Pancreas (tissue), 10 donors: ENCODE data around the gene SLCO3A1. TPM values are rescaled to one million over a fixed set of nuclear protein-coding genes. Genes with fewer than 3 reads are reported as not detected.

Experiments used
- ATAC-seq, 4 donors: fragments of 200-7000 bp; cut with Tn5 transposase; one replicate each; pipeline versions ENCODE4 v1.8.0 to v1.9.1; 2020; ENCODE audit warnings: mild to moderate bottlenecking in 4 of 4, moderate library complexity in 4 of 4
- DNase-seq, 6 donors: peaks; one replicate each; pipeline ENCODE4 v3.0.0-alpha.2; 2020
- FAIRE-seq: peaks from 2 replicates; lab custom pipeline; 2012; peaks lifted over from hg19 to GRCh38; lab: Jason Lieb, UNC
- H3K27ac ChIP-seq, 4 donors: fragments of 200-600 bp; sonication (generic); 1 replicate in 3 of 4; 2 replicates in 1 of 4; pipeline versions ENCODE4 v1.5.0 to v1.8.0; 2020
- H3K27me3 ChIP-seq, 4 donors: fragments of 200-600 bp; one replicate each; pipeline ENCODE4 v1.8.0; 2021
- H3K36me3 ChIP-seq, 3 donors: fragments of 200-600 bp; sonication (generic) in 1 of 3; one replicate each; pipeline versions ENCODE4 v1.5.0 to v1.8.0; 2020 to 2021
- H3K4me1 ChIP-seq, 3 donors: fragments of 200-600 bp; one replicate each; pipeline ENCODE4 v1.8.0; 2021
- H3K4me3 ChIP-seq, 4 donors: fragments of 200-600 bp; sonication (generic) in 2 of 4; one replicate each; pipeline versions ENCODE4 v1.5.0 to v1.8.0; 2020 to 2021
- H3K9me3 ChIP-seq, 4 donors: fragments of 200-600 bp; one replicate each; pipeline ENCODE4 v1.8.0; 2021
- WGBS, 2 donors: extraction: QIAGEN DNeasy Blood & Tissue Kit; methylation state at CpG; one replicate each; pipeline ENCODE4 v1.1.7; 2013; 5-methylcytosine and 5-hydroxymethylcytosine counted together
- intact Hi-C, 3 donors: fragments of 100-400 bp; cut with DNase I; formaldehyde crosslinking; loops; one replicate each; pipeline versions ENCODE4 v1.11.1 to v1.14.2; 2022
- polyA plus RNA-seq, 2 donors: library from polyadenylated mRNA; stranded (reverse); fragments of 200-250 nt; gene quantifications; one replicate each; pipeline ENCODE4 v1.2.3, GENCODE V29; 2013
- total RNA-seq, 6 donors: library from RNA; stranded (reverse); fragmentation: NEBNext Ultra II Directional in 4 of 6; extraction: Animal tissue kit (Norgen Biotek cat#: 25700) in 4 of 6; gene quantifications; one replicate each; pipeline versions ENCODE4 v1.2.1 to v1.2.4, GENCODE V29; 2021 to 2023
- TF ChIP-seq, protein P1 (sequence below), 4 donors: fragments of 200-600 bp; sonication (generic) in 3 of 4; IDR thresholded peaks; one replicate each; pipeline versions ENCODE4 v1.5.0 to v1.8.0; 2021; ENCODE audit warnings: antibody characterized with exemption in 4 of 4
- donor health status: healthy with polysubstance abuse.
- donor health status: DM: no; HTN: no; CAD: no; lungs with moderate emphysema.
- donor health status: DM: no; HTN: no; CAD: no.
- donor health status: control.
- donor health status: control.
- donor health status: Bipolar disorder and iron deficiency.
- donor health status: DM: yes; HTN: yes; CAD: no.
- donor health status: DM: no; HTN: no; CAD: no.
- donor health status: DM: no; HTN: no; CAD: no.
- donor health status: DM: yes; HTN: yes; CAD: no.

The SLCO3A1 gene
- total and polyA plus RNA-seq, 8 donors, result 3.4 to 15.5 (median 6.7) TPM

DNA sequence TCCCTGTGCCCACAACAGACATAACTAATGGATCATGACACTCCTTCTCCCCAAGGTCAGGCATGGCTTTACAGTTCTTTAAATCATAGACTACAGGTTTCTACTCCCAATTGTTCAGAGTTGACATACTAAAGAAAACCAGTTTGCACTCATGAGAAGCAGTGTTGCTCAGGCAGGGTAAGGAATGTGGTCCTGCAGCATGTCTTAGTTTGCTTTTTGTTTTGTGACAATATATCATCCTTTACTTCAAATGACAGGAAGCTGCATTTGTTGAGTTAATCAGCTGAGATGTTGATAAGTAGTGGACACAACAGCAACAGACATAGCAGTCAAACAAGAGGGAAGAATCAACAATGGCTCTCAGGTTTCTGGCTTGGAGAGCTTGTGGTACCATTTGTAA, 267.5 kb downstream of the SLCO3A1 start:
- Histone ChIP-seq H3K27ac (no peak overlapping the region), H3K4me3 (no peak overlapping the region), H3K36me3 (no peaks in the 10 kb centered on the region), H3K27me3 (no peaks in the 10 kb centered on the region), H3K9me3 (no peaks in the 10 kb centered on the region), H3K4me1 (no peaks in the 10 kb centered on the region)
- no peak for FAIRE-seq
- intact Hi-C loops, result no loop called here
- ATAC-seq, result no peak
- no peak for DNase-seq
- TF ChIP-seq, protein P1, sequence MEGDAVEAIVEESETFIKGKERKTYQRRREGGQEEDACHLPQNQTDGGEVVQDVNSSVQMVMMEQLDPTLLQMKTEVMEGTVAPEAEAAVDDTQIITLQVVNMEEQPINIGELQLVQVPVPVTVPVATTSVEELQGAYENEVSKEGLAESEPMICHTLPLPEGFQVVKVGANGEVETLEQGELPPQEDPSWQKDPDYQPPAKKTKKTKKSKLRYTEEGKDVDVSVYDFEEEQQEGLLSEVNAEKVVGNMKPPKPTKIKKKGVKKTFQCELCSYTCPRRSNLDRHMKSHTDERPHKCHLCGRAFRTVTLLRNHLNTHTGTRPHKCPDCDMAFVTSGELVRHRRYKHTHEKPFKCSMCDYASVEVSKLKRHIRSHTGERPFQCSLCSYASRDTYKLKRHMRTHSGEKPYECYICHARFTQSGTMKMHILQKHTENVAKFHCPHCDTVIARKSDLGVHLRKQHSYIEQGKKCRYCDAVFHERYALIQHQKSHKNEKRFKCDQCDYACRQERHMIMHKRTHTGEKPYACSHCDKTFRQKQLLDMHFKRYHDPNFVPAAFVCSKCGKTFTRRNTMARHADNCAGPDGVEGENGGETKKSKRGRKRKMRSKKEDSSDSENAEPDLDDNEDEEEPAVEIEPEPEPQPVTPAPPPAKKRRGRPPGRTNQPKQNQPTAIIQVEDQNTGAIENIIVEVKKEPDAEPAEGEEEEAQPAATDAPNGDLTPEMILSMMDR (IDR thresholded peaks at IDR 0.05), result no peak

DNA sequence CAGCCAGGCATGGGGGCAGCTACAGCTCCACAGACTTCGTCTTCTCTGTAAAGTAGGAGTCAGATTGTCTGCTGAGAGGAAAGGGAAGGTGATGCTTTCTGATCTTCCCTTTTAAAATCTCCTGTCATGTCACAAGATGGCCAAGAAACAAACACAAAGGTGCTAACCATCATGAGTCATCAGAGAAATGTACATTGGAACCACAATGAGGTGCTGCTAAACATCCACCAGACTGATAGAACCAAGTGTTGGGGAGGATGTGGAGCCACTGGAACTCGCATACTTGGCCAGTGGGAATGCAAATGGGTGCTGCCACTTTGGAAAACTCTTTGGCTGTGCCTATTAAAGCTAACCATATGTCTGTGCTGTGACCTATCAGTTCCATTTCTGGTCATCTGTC, 268.8 kb downstream of the SLCO3A1 start:
- Histone ChIP-seq H3K9me3 (no peaks in the 10 kb centered on the region), H3K4me1 (no peaks in the 10 kb centered on the region), H3K27me3 (no peaks in the 10 kb centered on the region), H3K36me3 (no peaks in the 10 kb centered on the region), H3K27ac (no peak overlapping the region), H3K4me3 (no peak overlapping the region)
- ATAC-seq (no peak), FAIRE-seq (no peak), DNase-seq (no peak)
- intact Hi-C loops, result no loop called here
- 58 to 84% methylated on average over 2 of the region's 2 CpGs for WGBS, 2 donors
- TF ChIP-seq, protein P1 (IDR thresholded peaks at IDR 0.05), result no peak

DNA sequence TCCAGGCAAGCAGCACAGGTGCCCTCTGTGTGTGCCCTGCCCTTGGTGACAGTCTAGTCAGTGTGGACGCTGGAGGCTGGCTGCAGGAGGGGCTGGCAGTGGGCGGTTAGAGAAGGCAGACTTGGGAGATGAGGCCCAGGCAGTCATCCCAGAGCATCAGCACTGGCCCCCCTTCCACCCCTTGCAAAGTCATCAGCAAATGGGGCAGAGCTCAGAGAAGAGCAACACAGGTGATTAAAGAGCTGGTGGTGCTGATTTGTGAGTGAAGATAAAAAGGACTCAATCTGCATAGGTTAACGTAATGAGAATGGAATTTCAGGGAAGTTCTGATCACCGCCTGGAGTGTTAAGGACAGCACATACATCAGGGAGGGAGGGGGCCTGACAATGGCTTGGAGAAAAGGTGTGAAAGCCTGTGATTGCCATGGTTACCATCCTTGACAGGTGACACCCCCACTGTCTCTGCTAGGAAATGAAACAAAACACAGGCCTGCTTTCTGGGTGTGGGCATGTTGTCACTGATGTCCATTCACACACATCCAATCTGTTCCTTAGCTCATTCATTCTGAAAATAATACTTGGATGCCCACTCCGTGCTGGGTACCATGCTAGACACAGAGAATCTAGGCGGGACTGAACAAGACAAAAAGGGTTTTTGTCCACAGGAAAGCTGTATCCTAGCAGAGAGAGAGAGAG, 270.6 kb downstream of the SLCO3A1 start:
- Histone ChIP-seq H3K36me3 (no peaks in the 10 kb centered on the region), H3K4me1 (no peaks in the 10 kb centered on the region)
- ATAC-seq, result no peak

DNA sequence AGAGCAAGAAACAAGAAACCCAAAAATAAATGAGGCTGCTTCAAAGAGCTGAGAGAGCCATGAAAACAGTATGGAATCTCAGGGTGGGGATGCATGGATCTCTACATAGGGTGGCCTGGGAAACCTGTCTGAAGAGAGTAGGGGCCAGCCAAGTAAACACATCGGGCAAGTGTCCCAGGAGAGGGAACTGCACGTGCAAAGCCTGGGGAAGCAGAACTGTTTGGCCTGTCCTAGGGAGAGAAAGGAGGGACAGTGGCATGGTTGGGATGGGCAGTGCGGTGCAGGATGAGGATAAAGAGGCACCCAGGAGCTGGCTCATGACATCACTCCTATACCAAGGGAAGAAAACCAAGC, 271.1 kb downstream of the SLCO3A1 start:
- H3K27me3 ChIP-seq, result no peaks in the 10 kb centered on the region
- DNase-seq, result no peak
- H3K4me3 ChIP-seq, result no peak overlapping the region
- 71 to 82% methylated on average over 3 of the region's 3 CpGs for WGBS, 2 donors
- ATAC-seq, result no peak
- H3K9me3 ChIP-seq, result no peaks in the 10 kb centered on the region
- H3K27ac ChIP-seq, result no peak overlapping the region
- H3K36me3 ChIP-seq, result no peaks in the 10 kb centered on the region
- TF ChIP-seq, protein P1 (IDR thresholded peaks at IDR 0.05), result no peak
- FAIRE-seq, result no peak
- H3K4me1 ChIP-seq, result no peaks in the 10 kb centered on the region
- intact Hi-C loops, result no loop called here

More for the DNA sequence above, 270.6 kb downstream of the SLCO3A1 start:
- intact Hi-C loops, result no loop called here
- WGBS, 2 donors, result 61 to 66% methylated on average over 6 of the region's 6 CpGs
- Histone ChIP-seq H3K9me3 (no peaks in the 10 kb centered on the region), H3K27ac (no peak overlapping the region), H3K27me3 (no peaks in the 10 kb centered on the region), H3K4me3 (no peak overlapping the region)
- DNase-seq, result no peak
- TF ChIP-seq, protein P1 (IDR thresholded peaks at IDR 0.05), result no peak
- no peak for FAIRE-seq

DNA sequence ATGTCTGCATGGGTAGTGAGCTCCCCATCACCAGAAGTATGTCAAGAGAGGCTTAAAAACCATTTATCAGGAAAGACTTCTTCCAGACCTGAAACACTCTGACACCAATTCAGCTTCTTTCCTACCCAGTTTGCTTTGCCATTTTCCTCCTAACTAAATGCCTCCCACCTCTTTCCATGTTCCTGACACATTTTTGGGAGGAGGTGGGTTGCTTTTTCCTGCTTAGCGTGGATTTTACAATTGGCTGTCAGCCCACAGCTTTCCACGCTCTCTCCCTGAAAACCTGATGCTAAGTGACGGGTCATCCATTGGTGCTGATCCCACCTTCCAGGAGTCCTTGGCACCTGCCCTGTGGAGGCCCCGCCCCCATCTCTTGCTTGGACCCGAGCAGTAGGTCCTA, 275.3 kb downstream of the SLCO3A1 start:
- 78 to 90% methylated on average over 5 of the region's 5 CpGs for WGBS, 2 donors
- TF ChIP-seq, protein P1 (IDR thresholded peaks at IDR 0.05), result no peak
- Histone ChIP-seq H3K27ac (no peak overlapping the region), H3K9me3 (no peaks in the 10 kb centered on the region), H3K27me3 (no peaks in the 10 kb centered on the region), H3K36me3 (no peaks in the 10 kb centered on the region), H3K4me3 (no peak overlapping the region), H3K4me1 (no peaks in the 10 kb centered on the region)
- ATAC-seq, result no peak
- no peak for DNase-seq
- no peak for FAIRE-seq
- intact Hi-C loops, result no loop called here
